CD4-positive, alpha-beta T cell treated with Interleukin-17A for 1 hour (primary cell): ENCODE data around the gene OSCP1.

Experiments used
- DNase-seq: peaks from one replicate; pipeline ENCODE4 v3.0.0-alpha.2; 2020

Gene OSCP1

GRCh38 chr1:36380782-36381181, 69.5 kb downstream of the OSCP1 start:
- no peak for DNase-seq

- DNase-seq, result no peak
These were observed 70.1 kb downstream of the OSCP1 start for GRCh38 chr1:36380143-36380619.

GRCh38 chr1:36377791-36378492, 72.3 kb downstream of the OSCP1 start:
- peak; percentile 31 for DNase-seq

- no peak for DNase-seq
These were observed 77.6 kb downstream of the OSCP1 start for GRCh38 chr1:36372617-36373016.

GRCh38 chr1:36369061-36369861, 81.0 kb downstream of the OSCP1 start:
- peak; percentile 85 for DNase-seq
